OCI-LY7 (cell line): Measurements from ENCODE around the gene VPS4B.
"Not testable (repeated sequence)": the region's sequence is repeated elsewhere in the genome, so short reads cannot be mapped to it uniquely, and the experiment has no call there.

ENCODE experiments used
- EZH2phosphoT487 ChIP-seq: fragments of 200-600 bp; sonication (generic); IDR thresholded peaks from 2 replicates; pipeline ENCODE4 v1.6.1; 2018; ENCODE audit warnings: low read depth, borderline replicate concordance, mild to moderate bottlenecking, mixed run types, antibody characterized with exemption, low read length, moderate library complexity, mixed read lengths
- TF ChIP-seq, protein P1 (sequence below): fragments of 200-600 bp; sonication (generic); conservative IDR thresholded peaks from 2 replicates; pipeline ENCODE4 v1.5.1; 2014; ENCODE audit warnings: mild to moderate bottlenecking, antibody characterized with exemption, low read length, moderate library complexity, mixed read lengths

- TF ChIP-seq EZH2phosphoT487: not testable (repeated sequence)
- TF ChIP-seq, protein P1, sequence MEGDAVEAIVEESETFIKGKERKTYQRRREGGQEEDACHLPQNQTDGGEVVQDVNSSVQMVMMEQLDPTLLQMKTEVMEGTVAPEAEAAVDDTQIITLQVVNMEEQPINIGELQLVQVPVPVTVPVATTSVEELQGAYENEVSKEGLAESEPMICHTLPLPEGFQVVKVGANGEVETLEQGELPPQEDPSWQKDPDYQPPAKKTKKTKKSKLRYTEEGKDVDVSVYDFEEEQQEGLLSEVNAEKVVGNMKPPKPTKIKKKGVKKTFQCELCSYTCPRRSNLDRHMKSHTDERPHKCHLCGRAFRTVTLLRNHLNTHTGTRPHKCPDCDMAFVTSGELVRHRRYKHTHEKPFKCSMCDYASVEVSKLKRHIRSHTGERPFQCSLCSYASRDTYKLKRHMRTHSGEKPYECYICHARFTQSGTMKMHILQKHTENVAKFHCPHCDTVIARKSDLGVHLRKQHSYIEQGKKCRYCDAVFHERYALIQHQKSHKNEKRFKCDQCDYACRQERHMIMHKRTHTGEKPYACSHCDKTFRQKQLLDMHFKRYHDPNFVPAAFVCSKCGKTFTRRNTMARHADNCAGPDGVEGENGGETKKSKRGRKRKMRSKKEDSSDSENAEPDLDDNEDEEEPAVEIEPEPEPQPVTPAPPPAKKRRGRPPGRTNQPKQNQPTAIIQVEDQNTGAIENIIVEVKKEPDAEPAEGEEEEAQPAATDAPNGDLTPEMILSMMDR: not testable (repeated sequence)
Observed at GRCh38 chr18:63452751-63453150, 30.5 kb upstream of the VPS4B start.
